ENCODE measurements around the gene KIR2DL3.
"Not testable (repeated sequence)": the region's sequence is repeated elsewhere in the genome, so short reads cannot be mapped to it uniquely, and the experiment has no call there.

Gene KIR2DL3

DNA sequence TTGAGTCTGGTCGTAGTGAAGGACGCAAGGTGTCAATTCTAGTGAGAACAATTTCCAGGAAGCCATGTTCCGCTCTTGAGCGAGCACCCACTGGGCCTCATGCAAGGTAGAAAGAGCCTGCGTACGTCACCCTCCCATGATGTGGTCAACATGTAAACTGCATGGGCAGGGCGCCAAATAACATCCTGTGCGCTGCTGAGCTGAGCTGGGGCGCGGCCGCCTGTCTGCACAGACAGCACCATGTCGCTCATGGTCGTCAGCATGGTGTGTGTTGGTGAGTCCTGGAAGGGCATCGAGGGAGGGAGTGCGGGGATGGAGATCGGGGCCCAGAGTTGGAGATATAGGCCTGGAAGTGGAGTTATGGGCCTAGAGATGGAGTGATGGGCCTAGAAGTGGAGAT is at the start of gene KIR2DL3:
Gene KIR2DL3 (plus strand): TSS at position 208 of the 400 bp plus-strand sequence. CDS start 33 bp downstream, at position 241.
- not testable (repeated sequence) for DNase-seq (ENCODE audit: low spot score)

DNA sequence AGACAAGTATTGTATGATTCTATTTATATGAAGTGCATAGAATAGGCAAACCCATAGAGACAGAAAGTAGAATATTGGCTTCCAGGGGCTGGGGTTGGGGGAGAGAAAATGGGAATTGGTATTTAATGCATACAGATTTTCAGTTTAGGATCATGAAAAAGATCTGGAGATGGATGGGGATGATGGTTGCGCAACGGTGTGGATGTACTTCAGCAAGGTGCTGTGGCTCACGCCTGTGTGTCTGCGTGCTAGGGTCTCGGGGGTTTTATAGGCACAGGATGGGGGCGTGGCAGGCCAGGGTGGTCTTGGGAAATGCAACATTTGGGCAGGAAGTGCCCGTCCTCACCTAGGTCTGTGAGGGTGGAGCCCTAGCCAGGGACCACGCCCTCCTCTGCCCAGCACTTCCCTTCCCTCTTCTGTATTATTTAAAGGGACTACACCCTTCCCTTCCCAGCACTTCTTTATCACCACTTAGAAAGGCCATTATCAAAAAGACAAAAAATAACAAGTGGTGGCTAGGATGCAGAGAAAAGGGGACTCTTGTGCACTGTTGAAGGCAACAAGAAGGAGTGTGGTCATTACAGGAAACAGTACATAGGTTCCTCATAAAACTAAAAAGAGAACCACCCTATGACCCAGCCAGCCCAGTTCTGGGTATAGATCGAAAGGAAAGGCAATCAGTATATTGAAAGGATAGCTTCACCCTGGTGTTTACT is 46.6 kb upstream of the KIR2DL3 start:
- no peak for DNase-seq (ENCODE audit: low spot score)

DNA sequence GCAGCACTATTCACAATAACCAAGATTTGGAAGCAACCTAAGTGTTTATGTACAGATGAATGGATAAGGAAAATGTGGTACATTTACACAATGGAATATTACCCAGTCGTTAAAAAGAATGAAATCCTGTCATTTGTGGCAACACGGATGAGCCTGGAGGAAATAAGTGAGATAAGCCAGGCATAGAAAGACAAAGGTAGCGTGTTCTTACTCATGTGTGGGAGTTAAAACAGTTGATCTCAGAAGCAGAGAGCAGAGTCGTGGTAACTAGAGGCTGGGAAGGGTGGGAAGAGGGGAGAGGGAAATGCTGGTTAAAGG is 46.1 kb upstream of the KIR2DL3 start:
- no peak for DNase-seq (ENCODE audit: low spot score)

DNA sequence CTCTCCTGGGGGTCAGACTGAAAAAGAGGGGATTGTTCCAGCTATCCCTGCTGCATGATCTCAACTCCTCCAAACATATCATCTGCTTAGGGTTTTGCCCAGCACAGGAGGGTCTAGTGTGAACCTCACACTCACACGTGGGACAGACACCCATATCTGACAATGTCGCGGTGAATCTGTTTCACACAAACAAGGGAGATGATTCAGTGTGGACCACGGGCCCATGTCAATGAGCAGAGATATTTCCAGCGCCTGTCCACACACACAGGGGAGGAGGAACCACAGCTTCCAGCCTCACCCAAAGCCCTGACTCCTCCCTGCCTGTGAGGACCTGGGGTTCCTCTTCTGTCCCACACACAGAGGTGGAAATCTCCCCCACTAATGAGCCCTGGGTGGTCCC is 43.7 kb upstream of the KIR2DL3 start:
- no peak for DNase-seq (ENCODE audit: low spot score)

DNA sequence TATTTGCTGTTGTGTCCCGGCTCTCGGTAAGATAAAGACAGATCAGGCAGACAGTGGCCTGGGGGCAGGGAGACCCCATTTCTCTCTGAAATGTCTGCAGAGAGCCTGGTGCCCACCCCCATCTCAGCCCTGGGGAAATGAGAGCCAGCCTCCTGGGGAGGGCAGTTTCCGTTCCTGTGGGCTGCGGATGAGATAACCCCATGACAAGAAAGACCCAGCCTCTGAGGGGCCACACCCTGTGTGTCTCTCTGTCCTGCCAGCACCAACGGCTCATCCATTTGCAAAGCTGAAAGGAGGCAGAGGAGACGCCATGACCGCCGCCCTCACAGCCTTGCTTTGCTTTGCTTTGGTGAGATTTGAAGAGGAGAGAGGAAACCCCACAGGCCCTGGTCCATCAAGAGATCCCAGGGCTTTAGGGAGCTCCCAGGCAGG is 42.2 kb upstream of the KIR2DL3 start:
- no peak for DNase-seq (ENCODE audit: low spot score)

DNA sequence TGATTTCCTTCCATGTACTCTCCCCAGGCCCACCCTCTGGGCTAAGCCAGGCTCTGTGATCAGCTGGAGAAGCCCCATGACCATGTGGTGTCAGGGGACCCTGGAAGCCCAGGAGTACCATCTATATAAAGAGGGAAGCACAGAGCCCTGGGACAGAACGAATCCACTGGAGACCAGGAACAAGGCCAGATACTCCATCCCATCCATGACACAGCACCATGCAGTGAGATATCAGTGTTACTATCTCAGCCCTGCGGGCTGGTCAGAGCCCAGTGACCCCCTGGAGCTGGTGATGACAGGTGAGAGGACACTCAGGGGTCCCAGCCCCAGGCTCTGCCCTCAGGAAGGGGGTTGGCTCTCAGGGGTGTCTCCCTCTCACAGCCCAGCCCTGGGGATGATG is 41.5 kb upstream of the KIR2DL3 start:
- no peak for DNase-seq (ENCODE audit: low spot score)

DNA sequence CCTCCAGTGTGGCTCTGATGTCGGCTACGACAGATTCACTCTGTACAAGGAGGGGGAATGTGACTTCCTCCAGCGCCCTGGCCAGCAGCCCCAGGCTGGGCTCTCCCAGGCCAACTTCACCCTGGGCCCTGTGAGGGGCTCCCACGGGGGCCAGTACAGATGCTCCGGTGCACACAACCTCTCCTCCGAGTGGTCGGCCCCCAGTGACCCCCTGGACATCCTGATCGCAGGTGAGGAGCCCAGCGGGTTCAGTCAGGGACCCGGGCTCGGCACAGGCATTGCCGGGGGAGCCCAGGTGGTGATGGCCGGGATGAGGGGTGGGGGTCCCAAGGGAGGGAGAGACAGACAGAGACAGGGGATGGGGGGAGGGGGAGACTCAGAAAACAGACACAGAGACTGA is 40.6 kb upstream of the KIR2DL3 start:
- DNase-seq (ENCODE audit: low spot score) = not testable (repeated sequence)

DNA sequence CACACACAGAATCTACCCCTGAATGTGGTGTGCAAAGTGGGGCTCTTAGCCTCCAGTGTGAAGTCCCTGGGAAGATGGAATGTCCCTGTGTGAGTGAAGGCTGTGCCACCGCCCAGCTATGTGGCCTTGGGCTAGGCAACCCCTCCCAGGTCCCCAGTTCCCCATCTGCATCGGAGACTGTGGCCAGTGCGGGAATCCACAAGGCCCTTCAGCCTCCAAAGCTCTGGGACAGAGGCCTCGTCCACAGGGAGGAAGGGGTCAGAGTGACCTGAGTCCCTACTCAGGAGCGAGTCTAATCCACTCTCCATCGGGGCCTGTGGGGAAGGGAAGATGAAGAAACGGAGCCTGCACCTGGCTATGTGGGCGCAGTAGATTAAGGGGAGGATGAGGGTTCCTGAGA is 33.4 kb upstream of the KIR2DL3 start:
- no peak for DNase-seq (ENCODE audit: low spot score)

- DNase-seq (ENCODE audit: low spot score) = no peak
These were observed 30.4 kb upstream of the KIR2DL3 start for GRCh38 chr19:54707962-54708361.

DNA sequence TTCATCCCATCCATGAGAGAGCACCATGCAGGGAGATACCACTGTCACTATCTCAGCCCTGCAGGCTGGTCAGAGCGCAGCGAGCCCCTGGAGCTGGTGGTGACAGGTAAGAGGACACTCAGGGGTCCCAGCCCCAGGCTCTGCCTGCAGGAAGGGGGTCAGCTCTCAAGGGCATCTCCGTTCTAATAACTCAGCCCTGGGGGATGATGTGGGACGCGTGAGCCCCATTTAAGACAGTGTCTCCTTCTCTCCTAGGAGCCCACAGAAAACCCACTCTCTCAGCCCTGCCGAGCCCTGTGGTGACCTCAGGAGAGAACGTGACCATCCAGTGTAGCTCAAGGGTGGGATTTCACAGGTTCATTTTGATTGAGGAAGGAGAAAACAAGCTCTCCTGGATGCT is 29.5 kb upstream of the KIR2DL3 start:
- no peak for DNase-seq (ENCODE audit: low spot score)

GRCh38 chr19:54709212-54709948 is 28.9 kb upstream of the KIR2DL3 start:
- DNase-seq (ENCODE audit: low spot score) = no peak

GRCh38 chr19:54709956-54710355 is 28.4 kb upstream of the KIR2DL3 start:
- not testable (repeated sequence) for DNase-seq (ENCODE audit: low spot score)

DNA sequence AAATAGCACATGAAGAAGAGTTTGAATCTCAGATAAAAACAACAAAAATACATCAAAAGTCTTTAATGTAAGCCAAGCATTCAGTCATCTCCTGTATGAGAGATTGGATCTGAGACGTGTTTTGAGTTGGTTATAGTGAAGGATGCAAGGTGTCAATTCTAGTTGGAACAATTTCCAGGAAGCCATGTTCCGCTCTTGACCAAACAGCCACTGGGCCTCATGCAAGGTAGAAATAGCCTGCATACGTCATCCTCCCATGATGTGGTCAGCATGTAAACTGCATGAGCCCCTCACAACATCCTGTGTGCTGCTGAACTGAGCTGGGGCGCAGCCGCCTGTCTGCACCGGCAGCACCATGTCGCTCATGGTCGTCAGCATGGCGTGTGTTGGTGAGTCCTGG is 14.2 kb upstream of the KIR2DL3 start, which contains the start of gene KIR3DL3:
Gene KIR3DL3 (plus strand): TSS at position 301 of the 400 bp plus-strand sequence. CDS start 55 bp downstream, at position 356.
- no peak for DNase-seq (ENCODE audit: low spot score)

DNA sequence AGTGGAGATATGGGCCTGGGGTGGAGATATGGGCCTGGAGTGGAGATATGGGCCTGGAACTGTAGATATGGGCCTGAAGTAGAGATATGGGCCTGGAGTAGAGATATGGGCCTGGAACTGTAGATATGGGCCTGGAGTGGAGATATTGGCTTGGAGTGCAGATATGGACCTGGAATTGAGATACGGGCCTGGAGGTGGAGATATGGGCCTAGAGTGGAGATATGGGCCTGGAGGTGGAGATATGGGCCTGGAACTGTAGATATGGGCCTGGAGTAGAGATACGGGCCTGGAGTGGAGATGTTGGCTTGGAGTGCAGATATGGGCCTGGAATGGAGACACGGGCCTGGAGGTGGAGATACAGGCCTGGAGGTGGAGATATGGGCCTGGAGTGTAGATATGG is 13.7 kb upstream of the KIR2DL3 start:
- no peak for DNase-seq (ENCODE audit: low spot score)

DNA sequence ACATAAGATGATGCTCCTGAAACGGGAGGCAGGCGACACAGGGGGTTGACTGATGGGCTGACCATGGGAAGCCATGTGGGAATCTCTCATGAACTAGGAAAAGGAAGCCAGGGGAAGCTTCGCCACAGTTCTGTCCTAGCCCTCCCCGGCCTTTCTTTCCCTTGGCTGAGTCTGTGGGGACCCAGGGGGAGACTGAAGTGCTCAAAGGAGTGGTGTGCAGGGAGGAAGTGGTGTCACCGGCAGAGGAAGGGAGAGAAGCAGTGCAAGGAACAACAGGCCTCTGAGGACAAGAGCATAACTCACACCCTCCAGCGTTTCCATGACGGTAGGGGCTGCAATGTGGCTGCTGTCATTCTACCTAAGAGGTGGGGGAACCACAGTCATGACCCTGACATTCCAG is 13.0 kb upstream of the KIR2DL3 start:
- DNase-seq (ENCODE audit: low spot score) = no peak

GRCh38 chr19:54727562-54727961 is 10.8 kb upstream of the KIR2DL3 start:
- DNase-seq (ENCODE audit: low spot score) = no peak

DNA sequence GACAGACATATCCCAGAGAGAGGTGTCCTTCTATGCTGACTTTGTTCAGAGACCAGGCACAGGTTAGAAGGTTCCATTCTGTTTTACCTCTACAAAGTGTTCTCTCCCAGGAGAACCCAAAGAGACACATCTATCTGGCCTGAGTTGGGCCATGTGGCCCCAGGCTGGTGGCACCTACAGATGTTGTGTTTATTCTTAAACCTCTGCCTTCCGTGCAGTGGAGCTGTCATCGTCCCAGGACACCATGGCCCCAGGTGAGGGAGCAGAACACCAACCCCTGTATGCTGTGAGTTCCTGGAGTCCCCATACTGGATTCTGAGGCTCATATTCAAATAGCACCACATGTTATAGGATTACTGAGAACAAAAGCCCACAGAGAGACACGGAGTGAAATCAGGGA is 10.1 kb upstream of the KIR2DL3 start:
- DNase-seq (ENCODE audit: low spot score) = no peak

DNA sequence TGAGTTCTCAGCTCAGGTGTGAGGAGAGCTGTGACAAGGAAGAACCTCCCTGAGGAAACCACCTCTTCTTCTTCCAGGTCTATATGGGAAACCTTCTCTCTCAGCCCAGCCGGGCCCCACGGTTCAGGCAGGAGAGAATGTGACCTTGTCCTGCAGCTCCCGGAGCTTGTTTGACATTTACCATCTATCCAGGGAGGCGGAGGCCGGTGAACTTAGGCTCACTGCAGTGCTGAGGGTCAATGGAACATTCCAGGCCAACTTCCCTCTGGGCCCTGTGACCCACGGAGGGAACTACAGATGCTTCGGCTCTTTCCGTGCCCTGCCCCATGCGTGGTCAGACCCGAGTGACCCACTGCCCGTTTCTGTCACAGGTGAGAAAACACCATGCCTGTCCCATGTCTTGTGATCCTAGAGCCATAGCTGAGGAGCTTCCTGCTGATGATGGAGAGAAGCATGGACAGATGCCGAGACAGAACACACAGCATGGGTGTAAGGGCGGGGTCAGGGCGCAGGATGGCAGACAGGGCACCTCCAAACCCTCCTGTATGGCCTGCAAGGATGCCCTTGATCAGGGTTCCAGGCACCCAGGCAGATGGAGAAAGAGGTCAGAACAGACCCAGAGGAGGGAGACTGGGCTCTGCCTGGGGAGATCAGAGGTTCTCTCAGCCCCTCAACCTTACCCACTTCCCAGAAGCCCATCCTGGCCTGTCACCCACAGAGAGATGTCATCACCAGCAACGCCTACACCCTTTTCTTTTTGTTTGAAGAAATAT is 8.7 kb upstream of the KIR2DL3 start:
- no peak for DNase-seq (ENCODE audit: low spot score)

GRCh38 chr19:54731191-54731590 is 7.1 kb upstream of the KIR2DL3 start:
- no peak for DNase-seq (ENCODE audit: low spot score)

DNA sequence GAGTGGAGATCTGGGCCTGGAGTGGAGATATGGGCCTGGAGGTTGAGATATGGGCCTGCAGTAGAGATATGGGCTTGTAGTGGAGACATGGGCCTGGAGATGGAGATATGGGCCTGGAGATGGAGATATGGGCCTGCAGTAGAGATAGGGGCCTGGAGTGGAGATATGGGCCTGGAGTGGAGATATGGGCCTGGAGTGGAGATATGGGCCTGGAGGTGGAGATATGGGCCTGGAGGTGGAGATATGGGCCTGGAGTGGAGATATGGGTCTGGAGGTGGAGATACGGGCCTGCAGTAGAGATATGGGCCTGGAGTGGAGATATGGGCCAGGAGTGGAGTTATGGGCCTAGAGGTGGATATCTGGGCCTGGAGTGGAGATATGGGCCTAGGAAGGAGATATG is 402 bp downstream of the KIR2DL3 start:
- DNase-seq (ENCODE audit: low spot score) = no peak

DNA sequence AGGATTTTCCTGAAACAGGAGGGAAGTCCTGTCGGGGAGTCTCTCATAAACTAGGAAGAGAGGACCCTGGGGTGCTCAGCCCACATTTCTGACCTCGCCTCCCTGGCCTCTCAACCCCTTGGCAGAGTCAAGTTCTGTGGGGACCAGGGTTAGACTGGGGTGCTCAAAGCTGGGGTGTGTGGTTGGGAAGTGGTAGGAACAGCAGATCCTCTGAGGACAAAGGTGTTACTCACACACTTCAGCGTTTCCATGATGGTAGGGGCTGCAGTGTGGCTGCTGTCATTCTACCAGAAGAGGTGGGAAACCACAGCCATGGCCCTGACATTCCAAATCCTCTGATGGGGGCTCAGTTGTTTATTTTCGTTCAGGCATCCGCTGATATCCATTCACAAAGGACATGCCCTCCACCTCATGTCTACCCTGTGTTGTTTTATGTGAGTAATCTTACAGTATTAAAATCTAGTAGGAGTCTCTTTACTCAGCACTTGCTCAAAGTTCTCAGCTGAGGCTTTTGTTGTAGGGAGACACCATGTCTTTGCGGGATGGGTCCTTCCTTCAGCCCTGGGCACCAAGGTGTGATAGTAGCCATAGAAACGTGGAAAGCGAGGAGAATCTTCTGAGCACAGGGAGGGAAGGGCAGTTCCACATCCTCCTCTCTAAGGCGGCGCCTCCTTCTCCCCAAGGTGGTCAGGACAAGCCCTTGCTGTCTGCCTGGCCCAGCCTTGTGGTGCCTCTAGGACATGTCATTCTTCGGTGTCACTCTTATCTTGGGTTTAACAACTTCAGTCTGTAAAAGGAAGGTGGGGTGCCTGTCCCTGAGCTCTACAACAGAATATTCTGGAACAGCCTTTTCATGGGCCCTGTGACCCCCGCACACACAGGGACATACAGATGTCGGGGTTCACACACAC is 1.5 kb downstream of the KIR2DL3 start:
- DNase-seq (ENCODE audit: low spot score) = no peak

DNA sequence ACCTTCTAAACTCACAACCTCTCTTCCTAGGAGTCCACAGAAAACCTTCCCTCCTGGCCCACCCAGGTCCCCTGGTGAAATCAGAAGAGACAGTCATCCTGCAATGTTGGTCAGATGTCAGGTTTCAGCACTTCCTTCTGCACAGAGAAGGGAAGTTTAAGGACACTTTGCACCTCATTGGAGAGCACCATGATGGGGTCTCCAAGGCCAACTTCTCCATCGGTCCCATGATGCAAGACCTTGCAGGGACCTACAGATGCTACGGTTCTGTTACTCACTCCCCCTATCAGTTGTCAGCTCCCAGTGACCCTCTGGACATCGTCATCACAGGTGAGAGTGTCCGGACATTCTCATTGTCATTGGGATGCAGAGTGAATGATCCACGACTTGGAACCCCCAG is 3.6 kb downstream of the KIR2DL3 start:
- not testable (repeated sequence) for DNase-seq (ENCODE audit: low spot score)

All from HuH-7.5 (cell line).